ENCODE results near the gene POLR3E.

The POLR3E gene

GRCh38 chr16:22317001-22317530 lies 19.9 kb downstream of the POLR3E start:
- DNase-seq (ENCODE audit: low read depth), result no peak

GRCh38 chr16:22317625-22318024 lies 20.4 kb downstream of the POLR3E start:
- DNase-seq (ENCODE audit: low read depth), result no peak

GRCh38 chr16:22318690-22319358 lies 21.6 kb downstream of the POLR3E start:
- DNase-seq (ENCODE audit: low read depth), result peak; percentile 55

- DNase-seq (ENCODE audit: low read depth), result no peak
Measured at GRCh38 chr16:22320572-22321339, 23.5 kb downstream of the POLR3E start.

GRCh38 chr16:22321340-22322001 lies 24.3 kb downstream of the POLR3E start:
- peak; percentile 66 for DNase-seq (ENCODE audit: low read depth)

GRCh38 chr16:22322021-22322471 lies 24.8 kb downstream of the POLR3E start:
- no peak for DNase-seq (ENCODE audit: low read depth)

- no peak for DNase-seq (ENCODE audit: low read depth)
Measured at GRCh38 chr16:22322741-22323140, 25.5 kb downstream of the POLR3E start.

GRCh38 chr16:22323173-22323958 lies 26.2 kb downstream of the POLR3E start:
- DNase-seq (ENCODE audit: low read depth), result no peak

- DNase-seq (ENCODE audit: low read depth), result no peak
Measured at GRCh38 chr16:22323959-22324786, 27.0 kb downstream of the POLR3E start.

GRCh38 chr16:22324787-22325597 lies 27.8 kb downstream of the POLR3E start:
- no peak for DNase-seq (ENCODE audit: low read depth)

GRCh38 chr16:22325598-22326368 lies 28.6 kb downstream of the POLR3E start:
- DNase-seq (ENCODE audit: low read depth), result no peak

- DNase-seq (ENCODE audit: low read depth), result no peak
Measured at GRCh38 chr16:22326369-22326652, 29.1 kb downstream of the POLR3E start.

- no peak for DNase-seq (ENCODE audit: low read depth)
Measured at GRCh38 chr16:22326771-22327445, 29.7 kb downstream of the POLR3E start.

- no peak for DNase-seq (ENCODE audit: low read depth)
Measured at GRCh38 chr16:22327446-22327775, 30.2 kb downstream of the POLR3E start.

GRCh38 chr16:22328081-22328725 lies 31.0 kb downstream of the POLR3E start:
- no peak for DNase-seq (ENCODE audit: low read depth)

- DNase-seq (ENCODE audit: low read depth), result no peak
Measured at GRCh38 chr16:22329199-22329695, 32.0 kb downstream of the POLR3E start.

GRCh38 chr16:22330326-22330725 lies 33.1 kb downstream of the POLR3E start:
- no peak for DNase-seq (ENCODE audit: low read depth)

GRCh38 chr16:22333457-22333994 lies 36.3 kb downstream of the POLR3E start:
- no peak for DNase-seq (ENCODE audit: low read depth)

Data from T follicular helper cell (primary cell).